Measurements from ENCODE around the gene CPSF3. TPM values are rescaled to one million over a fixed set of nuclear protein-coding genes. Genes with fewer than 3 reads are reported as not detected.

The CPSF3 gene
- total RNA-seq, 1 experiment from 2014 or later, result 95.5 TPM

DNA sequence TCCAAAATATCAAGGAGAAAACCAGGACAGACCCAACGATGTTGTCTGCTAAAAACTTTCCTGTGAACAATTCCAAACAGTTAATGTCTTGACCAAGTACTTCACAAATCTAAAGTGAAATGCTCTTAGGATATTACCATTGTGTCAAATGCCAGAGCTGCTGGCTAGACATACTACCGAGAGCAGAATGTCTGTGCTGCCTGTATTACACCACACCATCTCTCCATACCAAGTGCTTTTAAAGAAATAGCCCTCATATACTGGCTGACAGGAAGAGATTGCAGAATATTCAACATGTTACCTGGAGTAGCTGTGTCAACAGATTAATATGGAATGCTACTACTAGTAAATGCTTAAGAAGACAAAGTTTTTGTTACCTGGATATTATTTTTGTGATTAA, 69.5 kb downstream of the CPSF3 start:
- no peak overlapping the region for H2AK5ac ChIP-seq (ENCODE audit: insufficient read length, low read length)
- H3K4me2 ChIP-seq (ENCODE audit: insufficient read depth, insufficient read length, low read length), result no peak overlapping the region
- TF ChIP-seq, protein P1, sequence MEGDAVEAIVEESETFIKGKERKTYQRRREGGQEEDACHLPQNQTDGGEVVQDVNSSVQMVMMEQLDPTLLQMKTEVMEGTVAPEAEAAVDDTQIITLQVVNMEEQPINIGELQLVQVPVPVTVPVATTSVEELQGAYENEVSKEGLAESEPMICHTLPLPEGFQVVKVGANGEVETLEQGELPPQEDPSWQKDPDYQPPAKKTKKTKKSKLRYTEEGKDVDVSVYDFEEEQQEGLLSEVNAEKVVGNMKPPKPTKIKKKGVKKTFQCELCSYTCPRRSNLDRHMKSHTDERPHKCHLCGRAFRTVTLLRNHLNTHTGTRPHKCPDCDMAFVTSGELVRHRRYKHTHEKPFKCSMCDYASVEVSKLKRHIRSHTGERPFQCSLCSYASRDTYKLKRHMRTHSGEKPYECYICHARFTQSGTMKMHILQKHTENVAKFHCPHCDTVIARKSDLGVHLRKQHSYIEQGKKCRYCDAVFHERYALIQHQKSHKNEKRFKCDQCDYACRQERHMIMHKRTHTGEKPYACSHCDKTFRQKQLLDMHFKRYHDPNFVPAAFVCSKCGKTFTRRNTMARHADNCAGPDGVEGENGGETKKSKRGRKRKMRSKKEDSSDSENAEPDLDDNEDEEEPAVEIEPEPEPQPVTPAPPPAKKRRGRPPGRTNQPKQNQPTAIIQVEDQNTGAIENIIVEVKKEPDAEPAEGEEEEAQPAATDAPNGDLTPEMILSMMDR (conservative IDR thresholded peaks at IDR 0.05), result no peak
- H3K9me3 Mint-ChIP-seq, result no peaks in the 10 kb centered on the region
- H2BK15ac ChIP-seq (ENCODE audit: low read depth, low read length), result no peak overlapping the region
- no peaks in the 10 kb centered on the region for H4K20me1 ChIP-seq (ENCODE audit: control insufficient read depth, insufficient read depth, insufficient read length)
- no peak overlapping the region for H4K8ac ChIP-seq (replicated peaks; ENCODE audit: insufficient read length, low read depth, low read length)
- H2BK5ac ChIP-seq (ENCODE audit: insufficient read length, low read length), result no peak overlapping the region
- no peak overlapping the region for H2BK12ac ChIP-seq (ENCODE audit: insufficient read length, low read depth, low read length)
- H3K56ac ChIP-seq (ENCODE audit: insufficient read length, low read depth, low read length), result no peak overlapping the region
- no peak overlapping the region for H4K5ac ChIP-seq (ENCODE audit: insufficient read length, low read depth, low read length)
- no peak overlapping the region for H3T11ph ChIP-seq (ENCODE audit: low read length)
- H3K27me3 ChIP-seq (ENCODE audit: insufficient read depth, low read length), result no peaks in the 10 kb centered on the region
- WGBS (ENCODE audit: extremely low coverage, insufficient read length, low lambda C conversion rate), result no CpG with 5 or more reads among the region's 2 CpGs
- H3K36me3 Mint-ChIP-seq (ENCODE audit: insufficient read depth in 1 of 3, low read depth in 3 of 3), result peaks cover 20 to 74% (median 72%) of the 10 kb centered on the region in 3 experiments
- H2BK20ac ChIP-seq (ENCODE audit: low read depth, low read length, poor library complexity, severe bottlenecking), result no peak overlapping the region
- H3K79me1 ChIP-seq (ENCODE audit: insufficient read depth, low read depth, low read length, poor library complexity, severe bottlenecking), result no peaks in the 10 kb centered on the region
- H2BK120ac ChIP-seq (ENCODE audit: low read depth, low read length, poor library complexity, severe bottlenecking), result no peak overlapping the region
- no peaks in the 10 kb centered on the region for H3K79me2 ChIP-seq (ENCODE audit: insufficient read depth, low read length)
- no peaks in the 10 kb centered on the region for H3K27me3 Mint-ChIP-seq (ENCODE audit: low read depth)
- no peak overlapping the region for H3K4me3 Mint-ChIP-seq
- no peak overlapping the region for H4K91ac ChIP-seq (ENCODE audit: insufficient read length, low read depth, low read length)
- no peaks in the 10 kb centered on the region for H3K23me2 ChIP-seq (ENCODE audit: insufficient read length, low read depth, low read length, poor library complexity, severe bottlenecking)
- no peaks in the 10 kb centered on the region for H3K9me3 ChIP-seq (ENCODE audit: control insufficient read depth, low read depth, low read length)
- no peak overlapping the region for H2AFZ ChIP-seq (ENCODE audit: low read length)
- H3K4me1 Mint-ChIP-seq, result no peaks in the 10 kb centered on the region; a peak in 1 of 4 replicates
- no peak overlapping the region for H3K4ac ChIP-seq (ENCODE audit: low read depth, low read length)
- no peak for DNase-seq
- no peak overlapping the region for H3K9ac ChIP-seq (ENCODE audit: extremely low read depth, insufficient read length, low read length)
- no peaks in the 10 kb centered on the region for H3K4me1 ChIP-seq (ENCODE audit: insufficient read depth, low read length)
- H3K27ac Mint-ChIP-seq, result no peak overlapping the region
- no peak overlapping the region for H3K18ac ChIP-seq (ENCODE audit: insufficient read length, low read depth, low read length)
- H3K14ac ChIP-seq (ENCODE audit: insufficient read depth, low read length), result no peak overlapping the region
- no peak overlapping the region for H3K27ac ChIP-seq (ENCODE audit: insufficient read length, low read depth, low read length)
- no peak overlapping the region for H3K23ac ChIP-seq (ENCODE audit: insufficient read length, low read depth, low read length)
